Measurements from ENCODE around the gene GSG1L.

GSG1L gene

DNA sequence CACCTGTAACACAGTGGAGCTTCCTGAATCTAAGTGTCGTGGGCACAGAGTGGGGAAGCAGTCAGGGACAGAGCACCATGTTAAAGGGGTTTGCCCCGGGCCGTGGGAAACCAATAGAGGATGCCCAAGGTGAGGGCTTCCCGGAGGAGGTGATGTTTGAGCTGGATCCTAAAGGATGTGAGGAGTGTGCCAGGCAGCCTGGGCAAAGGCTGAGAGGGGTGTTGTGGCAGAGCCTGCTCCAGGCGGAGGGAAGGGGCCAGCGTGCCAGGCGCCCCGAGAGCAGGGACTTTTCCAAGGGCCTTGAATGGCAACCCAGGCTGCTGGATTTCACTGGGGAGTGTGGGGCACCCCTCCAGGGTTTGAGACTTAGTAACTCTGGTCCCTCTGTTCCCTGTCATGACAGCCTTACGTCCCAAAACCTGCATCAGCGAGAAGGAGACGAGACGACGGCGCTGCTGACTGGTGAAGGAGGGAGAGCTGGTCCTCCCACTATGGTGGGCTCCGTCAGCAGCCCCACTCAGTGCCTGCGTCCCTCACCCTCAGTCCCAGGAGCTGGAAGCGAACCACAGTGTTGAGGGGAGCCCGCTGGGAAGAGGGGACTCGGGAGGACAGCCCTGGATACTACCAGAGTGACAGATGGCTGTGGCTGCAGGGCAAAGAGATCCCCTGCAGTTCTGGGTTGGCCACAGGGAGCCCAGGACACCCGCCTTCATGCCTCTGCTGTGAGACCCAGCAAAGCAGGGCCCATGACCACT is 285.2 kb downstream of the GSG1L start:
- Mint-ChIP-seq H3K36me3 (no peaks in the 10 kb centered on the region), H3K9me3 (ENCODE audit: low read depth) (no peaks in the 10 kb centered on the region), H3K4me1 (ENCODE audit: low read depth) (no peaks in the 10 kb centered on the region), H3K27me3 (no peaks in the 10 kb centered on the region), H3K27ac (no peak overlapping the region), H3K4me3 (no peak overlapping the region)

GRCh38 chr16:27777527-27777926 is 286.0 kb downstream of the GSG1L start:
- no peaks in the 10 kb centered on the region for H3K36me3 Mint-ChIP-seq
- no peak overlapping the region for H3K27ac Mint-ChIP-seq
- no peaks in the 10 kb centered on the region for H3K4me1 Mint-ChIP-seq (ENCODE audit: low read depth)
- no peaks in the 10 kb centered on the region for H3K27me3 Mint-ChIP-seq
- no peak overlapping the region for H3K4me3 Mint-ChIP-seq
- no peaks in the 10 kb centered on the region for H3K9me3 Mint-ChIP-seq (ENCODE audit: low read depth)

- Mint-ChIP-seq H3K36me3 (no peaks in the 10 kb centered on the region), H3K9me3 (ENCODE audit: low read depth) (no peaks in the 10 kb centered on the region), H3K27me3 (no peaks in the 10 kb centered on the region), H3K4me3 (no peak overlapping the region), H3K4me1 (ENCODE audit: low read depth) (no peaks in the 10 kb centered on the region), H3K27ac (no peak overlapping the region)
These were observed 286.8 kb downstream of the GSG1L start for GRCh38 chr16:27776556-27777225.

- H3K9me3 Mint-ChIP-seq (ENCODE audit: low read depth): no peaks in the 10 kb centered on the region
- H3K4me3 Mint-ChIP-seq: no peak overlapping the region
- no peaks in the 10 kb centered on the region for H3K4me1 Mint-ChIP-seq (ENCODE audit: low read depth)
- no peaks in the 10 kb centered on the region for H3K27me3 Mint-ChIP-seq
- H3K27ac Mint-ChIP-seq: no peak overlapping the region
- no peaks in the 10 kb centered on the region for H3K36me3 Mint-ChIP-seq
These were observed 288.3 kb downstream of the GSG1L start for GRCh38 chr16:27775254-27775653.

GRCh38 chr16:27774779-27775178 is 288.7 kb downstream of the GSG1L start:
- Mint-ChIP-seq H3K36me3 (no peaks in the 10 kb centered on the region), H3K4me3 (no peak overlapping the region), H3K9me3 (ENCODE audit: low read depth) (no peaks in the 10 kb centered on the region), H3K27me3 (no peaks in the 10 kb centered on the region), H3K27ac (no peak overlapping the region), H3K4me1 (ENCODE audit: low read depth) (no peaks in the 10 kb centered on the region)

- H3K27ac Mint-ChIP-seq: no peak overlapping the region
- no peaks in the 10 kb centered on the region for H3K4me1 Mint-ChIP-seq (ENCODE audit: low read depth)
- no peak overlapping the region for H3K4me3 Mint-ChIP-seq
- H3K9me3 Mint-ChIP-seq (ENCODE audit: low read depth): no peaks in the 10 kb centered on the region
- no peaks in the 10 kb centered on the region for H3K36me3 Mint-ChIP-seq
- no peaks in the 10 kb centered on the region for H3K27me3 Mint-ChIP-seq
These were observed 290.2 kb downstream of the GSG1L start for GRCh38 chr16:27773344-27773743.

DNA sequence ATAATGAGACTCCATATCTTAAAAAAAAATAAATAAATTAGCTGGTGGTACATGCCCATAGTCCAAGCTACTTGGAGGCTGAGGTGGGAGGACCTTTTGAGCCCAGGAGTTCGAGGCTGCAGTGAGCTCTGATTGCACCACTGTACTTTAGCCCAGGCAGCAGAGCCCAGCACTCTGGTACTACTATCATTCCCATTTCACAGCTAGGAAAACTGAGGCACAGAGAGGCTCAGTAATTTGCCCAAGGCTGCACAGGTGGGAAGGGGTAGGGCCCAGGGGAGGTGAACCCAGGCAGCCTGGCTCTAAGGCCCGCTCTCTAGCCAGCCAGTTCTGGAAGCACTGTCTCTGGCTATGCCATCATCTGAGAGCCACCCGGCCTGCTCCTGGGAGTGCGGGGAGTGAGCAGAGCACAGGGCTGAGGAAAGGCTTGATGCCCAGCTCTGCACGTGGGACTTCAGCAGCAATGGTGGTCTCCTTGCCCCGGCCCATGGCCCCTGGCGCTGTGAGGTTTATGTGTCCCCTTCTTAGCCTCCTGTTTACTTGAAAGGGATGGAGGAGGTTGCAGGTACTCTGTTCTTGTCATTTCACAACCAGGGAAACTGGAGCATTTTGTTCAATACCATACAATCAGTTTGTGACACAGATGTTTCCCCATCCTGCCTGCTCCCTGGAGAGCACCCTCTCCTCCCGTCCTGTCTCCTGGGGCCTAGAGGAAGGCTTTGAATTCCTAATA is 291.3 kb downstream of the GSG1L start:
- Mint-ChIP-seq H3K27ac (no peak overlapping the region), H3K4me1 (ENCODE audit: low read depth) (no peaks in the 10 kb centered on the region), H3K9me3 (ENCODE audit: low read depth) (no peaks in the 10 kb centered on the region), H3K27me3 (no peaks in the 10 kb centered on the region), H3K4me3 (no peak overlapping the region), H3K36me3 (no peaks in the 10 kb centered on the region)

DNA sequence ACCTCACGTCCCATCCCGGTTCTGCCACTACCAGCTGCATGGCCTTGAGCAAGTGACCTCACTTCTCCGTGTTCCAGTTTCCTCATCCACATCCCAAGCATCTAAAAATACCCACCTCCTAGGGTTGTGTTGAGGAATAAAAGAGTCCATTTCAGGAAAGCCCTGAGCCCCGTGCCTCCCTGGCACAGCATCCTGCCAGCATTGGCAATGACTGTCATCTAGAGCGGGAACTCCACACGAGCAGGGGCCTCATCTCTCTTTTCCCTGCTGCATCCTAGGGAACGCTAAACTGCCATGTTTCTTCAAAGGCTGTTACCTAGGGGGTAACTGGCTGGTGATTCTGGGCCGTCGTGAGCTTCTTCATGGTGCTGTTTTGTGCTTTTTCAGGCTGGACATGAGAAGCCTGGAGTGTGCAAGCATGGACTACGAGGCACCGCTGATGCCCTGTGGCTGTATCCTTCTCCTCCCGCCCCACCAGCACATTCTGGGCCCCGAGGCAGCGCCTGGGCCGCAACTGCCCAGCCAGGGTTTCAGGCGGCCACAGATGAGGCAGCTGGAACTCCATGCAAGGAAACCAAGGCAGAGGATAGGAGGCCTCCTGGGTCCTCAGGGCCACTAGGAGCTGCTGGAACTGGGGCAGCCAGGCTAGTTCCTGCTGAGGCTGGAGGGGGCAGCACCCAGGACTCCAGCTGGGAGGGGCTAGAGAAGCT is 292.2 kb downstream of the GSG1L start:
- Mint-ChIP-seq H3K4me1 (ENCODE audit: low read depth) (no peaks in the 10 kb centered on the region), H3K9me3 (ENCODE audit: low read depth) (no peaks in the 10 kb centered on the region), H3K36me3 (no peaks in the 10 kb centered on the region), H3K27me3 (no peaks in the 10 kb centered on the region), H3K4me3 (no peak overlapping the region), H3K27ac (no peak overlapping the region)

- Mint-ChIP-seq H3K4me3 (no peak overlapping the region), H3K9me3 (ENCODE audit: low read depth) (no peaks in the 10 kb centered on the region), H3K27me3 (no peaks in the 10 kb centered on the region), H3K27ac (no peak overlapping the region), H3K36me3 (no peaks in the 10 kb centered on the region), H3K4me1 (ENCODE audit: low read depth) (no peaks in the 10 kb centered on the region)
These were observed 293.0 kb downstream of the GSG1L start for GRCh38 chr16:27770271-27771196.

DNA sequence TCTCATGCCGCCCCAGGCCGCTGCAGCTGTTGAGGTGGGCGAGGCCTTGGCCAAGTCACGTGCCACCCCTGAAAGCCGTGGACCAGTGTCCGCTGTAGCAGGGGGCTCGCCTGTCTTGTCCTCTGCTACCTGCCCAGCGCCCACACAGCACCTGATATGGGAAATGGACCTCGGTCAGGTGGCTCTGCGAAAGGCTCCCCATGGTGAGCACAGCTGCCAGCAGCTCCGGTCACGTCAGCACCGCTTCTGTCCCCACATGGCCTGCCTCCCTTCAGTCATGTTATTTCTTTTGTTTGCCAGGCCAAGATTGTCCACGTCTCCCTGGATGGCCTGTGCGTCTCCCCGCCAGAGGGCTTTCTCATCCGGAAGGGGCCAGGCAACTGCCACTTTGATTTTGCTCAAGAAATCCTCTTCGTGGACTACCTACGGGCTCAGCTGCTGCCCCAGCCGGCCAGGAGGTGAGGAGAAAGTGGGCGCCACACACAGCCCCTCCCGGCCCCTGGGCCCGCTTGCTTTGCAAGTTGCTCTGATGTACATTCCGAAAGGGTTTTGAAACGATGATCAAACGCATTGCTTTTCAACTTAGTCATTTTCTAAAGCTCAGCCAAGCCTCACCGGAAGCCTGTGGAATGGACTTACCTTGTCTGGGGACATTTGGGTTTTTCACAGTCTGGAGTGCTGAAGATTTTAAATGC is 293.8 kb downstream of the GSG1L start:
- no peak overlapping the region for H3K4me3 Mint-ChIP-seq
- H3K36me3 Mint-ChIP-seq: peaks cover 1% of the 10 kb centered on the region
- no peaks in the 10 kb centered on the region for H3K9me3 Mint-ChIP-seq (ENCODE audit: low read depth)
- no peaks in the 10 kb centered on the region for H3K4me1 Mint-ChIP-seq (ENCODE audit: low read depth)
- no peaks in the 10 kb centered on the region for H3K27me3 Mint-ChIP-seq
- no peak overlapping the region for H3K27ac Mint-ChIP-seq

DNA sequence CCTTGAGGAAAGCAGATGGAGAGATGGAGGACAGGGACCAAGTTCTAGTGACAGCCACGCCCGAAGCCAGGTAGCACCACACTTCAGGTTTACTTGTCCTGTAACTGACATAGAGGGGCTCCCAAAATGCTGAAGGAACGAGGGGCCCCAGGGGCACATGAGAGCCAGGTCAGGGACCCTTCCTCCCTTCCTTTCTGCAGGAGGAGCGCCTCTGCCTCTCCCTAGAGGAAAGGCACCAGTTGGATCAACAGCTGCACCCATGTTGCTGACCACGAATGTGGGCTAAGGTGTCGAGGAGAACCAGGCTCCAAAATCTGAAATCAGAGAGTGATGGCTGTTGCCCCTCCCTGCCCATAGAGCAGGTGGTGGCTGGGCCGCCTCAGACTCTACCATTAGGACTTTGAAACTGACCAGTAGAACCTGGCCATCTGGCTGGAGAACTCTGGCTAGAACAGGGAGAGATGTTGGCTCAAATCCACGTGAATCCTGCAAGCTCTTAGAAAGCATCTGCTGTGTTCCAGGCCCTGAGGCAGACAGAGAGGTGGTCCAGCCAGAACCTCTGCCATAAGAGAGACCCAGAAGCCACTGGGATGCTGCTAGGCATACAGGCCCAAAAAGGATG is 294.8 kb downstream of the GSG1L start:
- Mint-ChIP-seq H3K36me3 (peaks cover 9% of the 10 kb centered on the region), H3K27ac (no peak overlapping the region), H3K27me3 (no peaks in the 10 kb centered on the region), H3K4me1 (ENCODE audit: low read depth) (no peaks in the 10 kb centered on the region), H3K9me3 (ENCODE audit: low read depth) (no peaks in the 10 kb centered on the region), H3K4me3 (no peak overlapping the region)

GRCh38 chr16:27767971-27768591 is 295.4 kb downstream of the GSG1L start:
- H3K4me1 Mint-ChIP-seq (ENCODE audit: low read depth): no peaks in the 10 kb centered on the region
- H3K27ac Mint-ChIP-seq: no peak overlapping the region
- H3K4me3 Mint-ChIP-seq: no peak overlapping the region
- H3K36me3 Mint-ChIP-seq: peaks cover 12% of the 10 kb centered on the region
- no peaks in the 10 kb centered on the region for H3K27me3 Mint-ChIP-seq
- H3K9me3 Mint-ChIP-seq (ENCODE audit: low read depth): no peaks in the 10 kb centered on the region

GRCh38 chr16:27767081-27767480 is 296.4 kb downstream of the GSG1L start:
- H3K27me3 Mint-ChIP-seq: no peaks in the 10 kb centered on the region

More at GRCh38 chr16:27767081-27767480, 296.4 kb downstream of the GSG1L start:
- no peaks in the 10 kb centered on the region for H3K9me3 Mint-ChIP-seq (ENCODE audit: low read depth)
- no peak overlapping the region for H3K4me3 Mint-ChIP-seq
- no peak overlapping the region for H3K27ac Mint-ChIP-seq
- H3K4me1 Mint-ChIP-seq (ENCODE audit: low read depth): no peaks in the 10 kb centered on the region
- peaks cover 12% of the 10 kb centered on the region for H3K36me3 Mint-ChIP-seq
